HG03039 (cell line): ENCODE data around the gene PSD2.

Experiments used
- ATAC-seq: cut with Tn5 transposase; IDR thresholded peaks from one replicate; pipeline ENCODE4 v1.9.1; 2021; ENCODE audit warnings: mild to moderate bottlenecking, moderate library complexity; ENCODE audit not compliant: unreplicated experiment

Gene PSD2

GRCh38 chr5:139854029-139854605 is 58.5 kb downstream of the PSD2 start:
- no peak for ATAC-seq

GRCh38 chr5:139854953-139855352 is 59.3 kb downstream of the PSD2 start:
- no peak for ATAC-seq

GRCh38 chr5:139855451-139855850 is 59.8 kb downstream of the PSD2 start:
- no peak for ATAC-seq

DNA sequence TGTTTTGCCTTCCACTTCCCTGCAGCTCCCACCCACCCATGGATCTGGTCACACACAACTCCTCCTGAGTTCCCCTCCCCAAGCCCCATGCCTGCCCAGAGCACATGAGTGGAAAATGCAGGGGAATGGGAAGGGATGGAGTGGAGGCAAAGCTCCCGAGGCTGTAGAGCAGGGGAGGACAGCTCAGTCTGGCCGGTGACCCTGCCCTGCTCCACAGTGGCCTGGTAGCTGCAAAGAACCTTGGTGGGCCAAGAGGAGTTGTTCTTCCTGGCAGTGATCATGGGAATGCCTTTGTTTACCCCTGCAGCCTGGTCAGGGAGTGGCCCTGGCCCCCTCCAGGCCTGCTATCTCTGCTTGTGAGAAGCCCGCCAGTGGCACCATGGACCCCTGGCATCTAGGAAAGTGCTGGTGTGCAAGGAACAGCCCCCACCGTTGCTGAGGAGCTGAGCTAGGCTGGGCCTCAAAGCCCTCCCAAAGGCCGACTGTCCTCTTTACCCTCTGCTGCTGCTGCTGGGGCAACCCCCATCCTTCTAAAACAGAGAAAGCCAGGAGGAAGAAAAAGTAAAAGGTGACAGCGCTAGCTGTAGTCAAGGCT is 60.4 kb downstream of the PSD2 start:
- no peak for ATAC-seq

DNA sequence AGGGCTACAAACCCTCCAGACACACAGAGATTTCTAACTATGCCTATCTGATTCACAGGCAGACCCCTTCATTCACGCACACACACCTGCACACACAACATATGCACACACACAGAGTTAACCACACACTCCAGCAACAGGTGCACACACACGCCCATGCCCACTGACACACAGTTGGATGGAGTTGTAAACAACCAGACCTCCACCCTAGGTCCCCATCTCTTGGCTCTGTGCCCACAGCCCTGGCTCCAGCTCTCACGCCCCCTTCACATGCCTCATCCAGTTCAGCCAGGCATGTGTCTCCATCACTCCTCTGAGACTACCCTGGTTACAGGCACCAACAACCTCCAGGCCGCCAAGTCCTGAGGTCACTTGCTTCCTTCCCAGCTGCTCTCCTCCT is 61.1 kb downstream of the PSD2 start:
- ATAC-seq = no peak

DNA sequence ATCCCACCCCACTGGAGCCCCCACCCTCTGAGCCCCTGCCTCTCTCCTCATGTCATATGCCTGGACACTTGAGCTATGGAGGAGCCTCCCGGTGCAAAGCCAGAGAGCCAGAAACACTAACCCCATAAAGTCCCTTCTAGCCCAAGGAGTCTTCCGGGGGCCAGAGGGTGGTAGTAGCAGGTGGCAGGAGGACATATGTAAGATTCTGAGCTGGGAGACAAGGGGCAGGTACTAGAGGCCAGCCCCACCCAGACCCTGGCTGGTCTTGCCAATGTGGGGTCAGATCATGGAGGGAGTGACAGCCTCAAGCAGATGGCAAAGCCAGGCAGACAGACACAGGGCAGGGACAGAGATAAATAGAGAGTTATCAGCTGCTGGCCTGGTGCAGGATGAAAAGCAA is 63.4 kb downstream of the PSD2 start:
- no peak for ATAC-seq

- ATAC-seq = no peak
Observed at GRCh38 chr5:139861021-139861888, 65.6 kb downstream of the PSD2 start.

GRCh38 chr5:139861889-139862207 is 66.2 kb downstream of the PSD2 start:
- ATAC-seq = no peak

GRCh38 chr5:139862313-139862712 is 66.7 kb downstream of the PSD2 start:
- no peak for ATAC-seq

- ATAC-seq = no peak
Observed at GRCh38 chr5:139862803-139863202, 67.2 kb downstream of the PSD2 start.

- ATAC-seq = no peak
Observed at GRCh38 chr5:139863361-139863760, 67.8 kb downstream of the PSD2 start.

DNA sequence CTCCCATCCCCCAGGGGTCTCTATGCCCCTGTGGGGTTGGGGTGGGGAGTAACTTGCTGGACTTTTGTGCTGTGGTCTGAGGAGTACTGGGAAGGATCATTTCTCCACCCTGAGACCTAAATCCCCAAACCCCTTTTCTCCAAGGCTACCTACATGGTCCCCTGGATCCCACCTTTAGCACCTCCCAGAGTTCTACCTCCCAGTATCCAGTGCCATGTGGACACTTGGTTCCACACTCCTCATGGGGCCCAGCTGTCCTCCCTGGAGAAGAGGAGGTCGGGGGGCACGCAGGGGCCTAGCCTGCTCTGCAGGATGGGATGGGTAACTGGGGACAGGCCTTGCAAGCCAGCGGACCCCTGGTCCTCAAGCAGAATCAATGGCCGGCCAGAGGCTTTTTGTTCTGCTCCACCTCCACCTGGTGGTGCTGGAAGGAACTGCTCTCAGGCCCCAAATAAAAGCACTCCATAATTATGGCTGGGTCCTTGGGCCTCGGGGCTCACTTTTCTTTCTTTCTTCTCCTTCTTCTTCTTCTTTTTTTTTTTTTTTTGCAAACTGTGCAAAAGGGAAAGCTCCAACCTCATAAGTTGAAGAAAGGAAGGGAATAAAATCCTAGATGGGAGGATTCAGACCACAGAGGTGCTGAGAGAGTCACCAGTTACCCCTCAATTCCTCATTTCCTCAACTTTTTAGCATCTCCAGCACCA is 68.4 kb downstream of the PSD2 start:
- ATAC-seq = no peak

DNA sequence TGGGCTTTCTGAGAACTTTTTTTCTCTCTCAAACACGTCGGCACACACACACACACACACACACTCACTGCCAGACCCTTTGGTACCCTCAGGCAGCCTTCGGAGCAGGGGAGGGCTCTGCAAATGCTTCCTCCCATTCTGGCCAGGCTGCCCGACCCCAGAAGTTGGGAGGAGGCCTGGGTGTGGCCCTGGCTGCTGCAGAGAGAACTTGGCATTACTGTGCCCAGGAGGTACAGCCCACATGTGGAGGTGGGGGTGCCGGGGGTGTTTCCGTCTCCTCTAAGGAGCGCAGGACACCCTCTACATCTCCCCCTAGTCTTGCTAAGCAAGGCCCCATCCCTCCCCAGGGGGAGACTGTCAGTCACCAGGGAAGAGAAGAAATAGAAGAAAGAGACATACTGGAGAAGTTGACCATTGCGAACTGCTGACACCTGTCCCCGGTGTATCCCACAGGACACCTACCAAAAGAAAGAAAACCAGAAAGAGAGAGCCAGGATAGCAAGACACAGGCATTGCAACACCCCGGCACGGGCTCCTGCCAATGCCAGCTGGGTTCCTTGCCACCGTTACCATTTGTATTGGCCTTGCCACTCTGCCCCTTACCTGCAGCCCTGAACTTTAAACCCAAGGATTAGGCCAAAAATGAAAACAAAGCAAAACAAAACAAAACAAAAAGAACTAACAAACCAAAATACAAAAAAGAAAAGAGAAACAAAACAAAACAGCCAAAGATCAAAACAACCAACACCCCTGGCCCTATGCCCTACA is 69.3 kb downstream of the PSD2 start:
- no peak for ATAC-seq

DNA sequence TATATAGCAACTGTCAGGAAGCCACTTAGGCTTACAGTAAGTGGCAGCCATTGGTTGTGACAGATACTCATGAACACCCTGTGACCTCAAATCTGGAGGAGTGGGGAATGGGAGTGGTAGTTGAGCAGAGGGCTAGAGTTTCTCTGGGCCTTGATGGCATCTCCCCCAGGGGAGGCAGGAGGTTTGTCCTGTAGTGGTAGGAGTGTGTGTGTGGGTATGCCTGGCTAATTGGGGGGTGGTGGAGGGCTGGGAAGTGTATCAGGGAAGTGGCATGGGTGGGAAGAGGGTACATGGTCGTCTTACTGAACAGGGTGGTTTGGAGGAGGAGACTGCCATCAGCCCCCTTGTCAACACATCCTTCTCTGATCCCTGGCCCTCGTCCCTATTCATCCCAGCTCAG is 71.5 kb downstream of the PSD2 start:
- no peak for ATAC-seq

DNA sequence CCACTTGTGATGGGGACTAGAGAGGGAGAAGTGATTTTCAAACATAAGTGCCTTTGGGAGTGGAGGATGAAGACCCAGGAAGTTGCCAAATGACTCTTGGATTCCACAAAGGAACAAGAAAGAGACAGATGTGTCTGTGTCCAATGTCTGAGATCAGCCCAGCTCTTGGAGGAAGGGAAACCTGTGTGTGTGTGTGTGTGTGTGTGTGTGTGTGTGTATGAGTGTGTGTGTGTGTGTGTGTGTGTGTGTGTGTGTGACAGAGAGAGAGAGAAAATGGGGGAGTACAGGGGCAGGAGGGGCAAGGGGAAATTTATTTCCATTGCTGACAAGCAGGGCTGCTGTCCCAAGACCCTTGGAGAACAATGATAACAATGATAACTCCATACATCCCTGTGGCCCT is 72.0 kb downstream of the PSD2 start:
- ATAC-seq = no peak

DNA sequence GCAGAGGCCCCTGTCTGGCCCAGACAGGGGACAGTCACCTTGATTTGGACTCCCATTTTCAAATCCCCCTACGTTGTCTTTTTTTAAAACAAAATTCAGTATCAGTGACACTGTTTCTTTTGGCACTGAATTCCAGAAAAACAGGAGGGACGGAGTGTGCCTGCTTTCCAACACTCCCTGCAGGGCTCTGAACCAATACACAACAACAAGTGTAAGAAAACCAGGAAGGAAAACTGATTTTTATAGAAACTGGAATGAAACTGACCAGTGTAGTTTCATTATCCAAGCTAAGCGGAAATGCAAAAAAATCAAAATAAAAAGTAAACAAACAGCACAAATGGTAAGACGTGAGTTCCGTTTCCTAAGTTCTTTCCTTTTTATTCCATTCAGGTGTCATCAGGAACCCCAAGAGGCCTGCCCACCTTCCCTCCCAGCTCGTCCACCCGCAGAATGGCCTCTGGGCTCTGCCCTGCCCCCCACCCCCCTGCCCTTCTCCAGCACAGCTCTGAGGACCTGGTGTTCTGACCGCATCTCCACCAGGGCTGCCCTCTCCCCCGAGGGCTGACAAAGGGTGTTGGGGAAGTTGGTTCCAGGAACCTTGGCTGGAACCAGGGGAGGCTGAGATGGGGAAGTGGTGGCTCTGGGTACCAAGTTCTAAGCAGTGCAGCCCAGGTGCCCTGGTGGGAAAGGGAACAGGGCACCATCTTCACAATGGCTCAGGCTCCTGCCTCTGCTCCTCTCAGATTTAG is 73.6 kb downstream of the PSD2 start:
- no peak for ATAC-seq

DNA sequence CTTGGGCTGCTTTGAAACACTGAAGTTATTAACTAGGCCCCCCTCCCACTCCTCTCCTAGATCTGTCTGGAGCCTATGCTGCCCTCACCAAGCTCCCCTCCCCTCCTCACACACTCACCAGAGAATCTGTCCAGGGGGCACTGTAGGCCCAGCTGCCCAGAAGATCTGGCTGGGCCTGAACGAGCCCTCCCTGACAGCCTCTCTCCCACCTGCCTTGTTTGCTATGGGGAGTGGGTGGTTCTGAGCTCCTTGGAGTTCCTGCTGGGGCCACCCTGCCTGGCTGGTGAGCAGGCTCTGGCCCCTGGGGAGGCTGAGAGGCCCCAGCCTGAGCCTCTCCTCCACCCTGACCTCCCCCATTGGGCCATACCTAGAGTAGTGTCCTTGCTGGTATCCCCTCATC is 75.1 kb downstream of the PSD2 start:
- no peak for ATAC-seq

- no peak for ATAC-seq
Observed at GRCh38 chr5:139871614-139872013, 76.0 kb downstream of the PSD2 start.

DNA sequence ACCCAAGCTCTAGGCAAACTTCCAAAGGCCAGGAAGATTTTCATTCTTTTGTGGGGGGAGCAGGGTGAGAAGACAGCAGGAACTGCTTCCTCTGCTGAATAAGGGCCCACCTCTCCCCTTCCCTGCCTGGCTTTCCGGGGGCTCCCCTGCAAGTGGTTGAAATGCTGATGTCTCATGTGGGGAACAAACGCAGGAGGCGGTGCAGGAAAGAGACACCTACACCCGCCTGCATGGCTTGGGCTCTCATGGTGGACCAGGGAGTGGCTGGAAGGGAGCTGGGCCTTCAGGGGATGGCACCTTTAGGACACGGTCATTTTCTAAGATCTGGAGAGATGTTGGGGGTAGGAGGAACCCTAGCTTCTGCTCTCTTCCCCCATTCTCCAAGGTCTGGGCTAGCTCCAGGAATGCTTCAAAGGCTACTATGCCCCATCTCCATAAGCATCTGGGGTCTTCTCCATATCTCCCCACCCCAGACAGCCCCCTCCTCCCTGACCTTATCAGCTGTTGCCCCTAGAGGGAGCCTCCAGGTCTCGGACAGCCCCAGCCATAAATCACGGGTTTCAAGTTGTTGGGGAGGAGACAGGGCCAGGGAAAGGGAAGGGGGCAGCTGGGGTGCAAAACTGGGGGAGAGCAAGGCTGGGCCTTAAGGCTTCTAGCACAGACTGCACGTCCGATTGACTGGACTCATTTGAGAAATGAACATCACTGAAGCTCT is 76.6 kb downstream of the PSD2 start:
- ATAC-seq = no peak
